ENCODE data around the gene ETHE1.
"Not testable (repeated sequence)": the region's sequence is repeated elsewhere in the genome, so short reads cannot be mapped to it uniquely, and the experiment has no call there.

Gene ETHE1

DNA sequence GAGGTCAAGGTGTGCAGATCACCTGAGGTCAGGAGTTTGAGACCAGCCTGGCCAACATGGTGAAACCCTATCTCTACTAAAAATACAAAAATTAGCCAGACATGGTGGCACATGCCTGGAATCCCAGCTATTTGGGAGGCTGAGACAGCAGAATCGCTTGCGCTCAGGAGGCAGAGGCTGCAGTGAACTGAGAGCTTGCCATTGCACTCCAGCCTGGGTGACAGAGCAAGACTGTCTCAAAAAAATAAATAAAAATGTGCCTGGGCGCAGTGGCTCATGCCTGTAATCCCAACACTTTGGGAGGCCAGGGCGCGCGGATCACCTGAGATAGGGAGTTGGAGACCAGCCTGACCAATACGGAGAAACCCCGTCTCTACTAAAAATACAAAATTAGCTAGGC is 3.3 kb downstream of the ETHE1 start:
- DNase-seq (ENCODE audit: low read depth), result not testable (repeated sequence)

DNA sequence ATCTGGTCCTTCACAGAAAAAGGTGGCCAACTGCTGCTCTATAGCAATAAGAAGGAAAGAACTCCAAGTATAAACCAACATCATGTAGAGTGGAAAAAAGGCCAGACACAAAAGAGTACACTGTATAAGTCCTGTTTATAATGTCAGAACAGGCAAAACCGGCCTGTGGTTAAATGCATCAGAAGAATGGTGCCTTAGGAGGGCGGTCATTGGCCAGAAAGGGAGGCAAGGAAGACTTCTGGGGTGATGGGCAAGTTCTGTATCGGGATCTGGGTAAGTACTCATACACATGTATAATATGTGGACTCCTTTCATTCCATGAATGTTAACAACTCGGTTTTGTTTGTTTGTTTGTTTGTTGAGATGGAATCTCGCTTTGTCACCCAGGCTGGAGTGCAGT is 4.1 kb downstream of the ETHE1 start:
- DNase-seq (ENCODE audit: low read depth), result no peak

DNA sequence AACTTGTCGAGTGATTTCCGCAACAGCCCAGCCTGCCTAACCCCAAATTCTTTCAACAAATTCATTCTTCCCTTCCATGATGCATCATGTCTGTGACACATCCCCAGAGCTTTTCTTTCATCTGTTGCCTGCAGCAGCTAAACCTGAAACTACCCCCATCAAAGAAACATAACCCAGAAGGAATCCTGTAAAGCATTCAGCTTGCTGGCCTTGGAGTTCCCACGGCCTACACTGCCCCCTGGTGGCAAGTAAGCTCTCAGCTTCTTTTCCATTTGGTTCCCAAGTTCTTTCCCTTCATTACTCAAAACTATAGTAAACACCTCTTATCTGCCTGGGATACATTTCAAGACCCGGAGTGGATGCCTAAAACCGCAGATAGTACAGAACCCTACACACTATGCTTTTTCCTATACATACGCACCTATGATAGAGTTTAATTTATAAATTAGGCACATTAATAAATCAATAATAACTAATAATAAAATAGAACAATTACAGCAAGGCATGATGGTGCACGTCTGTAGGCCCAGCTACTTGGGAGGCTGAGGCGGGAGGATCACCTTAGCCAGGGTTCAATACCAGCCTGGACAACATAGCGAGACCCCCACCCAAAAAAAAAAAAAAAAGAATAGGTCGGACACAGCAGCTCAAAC is 7.4 kb downstream of the ETHE1 start:
- DNase-seq (ENCODE audit: low read depth), result peak; percentile 87

DNA sequence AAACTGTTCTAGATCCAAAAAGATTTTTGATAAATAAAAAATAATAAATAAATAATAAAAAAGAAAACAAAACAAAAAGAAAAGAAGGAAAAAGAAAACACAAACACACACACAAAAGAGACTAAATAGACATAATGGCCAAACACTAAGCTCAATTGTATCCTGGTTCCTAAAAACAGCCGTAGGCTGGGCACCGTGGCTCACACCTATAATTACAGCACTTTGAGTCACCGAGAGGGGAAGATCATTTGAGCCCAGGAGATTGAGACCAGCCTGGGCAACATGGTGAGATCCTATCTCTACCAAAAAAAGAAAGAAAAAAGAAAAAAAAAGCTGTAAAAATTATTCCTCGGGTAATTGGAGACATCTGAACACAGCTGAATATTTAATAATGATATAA is 8.9 kb downstream of the ETHE1 start:
- DNase-seq (ENCODE audit: low read depth), result no peak

DNA sequence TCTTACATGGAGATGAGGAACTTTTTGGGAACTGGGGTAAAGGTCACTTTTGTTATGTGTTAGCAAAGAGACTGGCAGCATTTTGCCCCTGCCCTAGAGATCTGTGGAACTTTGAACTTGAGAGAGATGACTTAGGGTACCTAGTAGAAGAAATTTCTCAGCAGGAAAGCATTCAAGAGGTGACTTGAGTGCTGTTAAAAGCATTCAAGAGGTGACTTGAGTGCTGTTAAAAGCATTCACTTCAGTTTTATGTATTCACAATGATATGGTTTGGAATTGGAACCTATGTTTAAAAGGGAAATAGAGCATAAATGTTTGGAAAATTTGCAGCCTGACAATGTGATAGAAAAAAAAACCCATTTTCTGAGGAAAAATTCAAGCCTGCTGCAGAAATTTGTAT is 14.6 kb downstream of the ETHE1 start:
- DNase-seq (ENCODE audit: low read depth), result not testable (repeated sequence)

DNA sequence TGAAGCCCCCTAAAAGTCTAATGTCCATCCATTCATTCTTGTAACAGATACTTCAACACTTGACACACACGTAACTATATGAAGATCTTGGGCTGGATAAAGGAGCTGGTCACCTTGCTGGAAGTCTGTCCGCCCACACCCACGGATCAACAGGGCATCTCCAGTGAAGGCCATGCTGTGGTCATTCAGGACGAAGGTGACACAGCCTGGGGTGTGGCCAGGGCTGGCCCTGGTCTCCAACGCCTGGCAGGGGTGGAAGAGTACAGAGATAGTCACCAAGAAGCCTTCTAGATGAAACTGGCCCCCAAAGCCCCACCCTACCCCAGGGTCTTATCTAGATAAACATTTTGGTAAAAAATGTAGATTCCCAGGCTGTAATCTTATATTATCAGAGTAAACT is 15.7 kb downstream of the ETHE1 start:
- DNase-seq (ENCODE audit: low read depth), result no peak

DNA sequence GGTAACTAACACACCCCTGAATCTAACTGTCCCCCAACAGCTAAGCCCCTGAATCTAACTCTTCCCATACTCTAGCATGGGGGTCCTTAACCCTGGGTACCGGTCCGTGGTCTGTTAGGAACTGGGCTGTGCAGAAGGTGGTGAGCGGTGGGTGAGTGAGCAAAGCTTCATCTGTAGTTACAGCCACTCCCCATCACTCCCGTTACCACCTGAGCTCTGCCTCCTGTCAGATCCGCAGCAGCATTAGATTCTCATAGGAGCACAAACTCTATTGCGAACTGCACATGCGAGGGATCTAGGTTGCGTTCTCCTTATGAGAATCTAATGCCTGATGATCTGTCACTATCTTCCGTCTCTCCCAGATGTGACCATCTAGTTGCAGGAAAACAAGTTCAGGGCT is 16.3 kb downstream of the ETHE1 start:
- no peak for DNase-seq (ENCODE audit: low read depth)

DNA sequence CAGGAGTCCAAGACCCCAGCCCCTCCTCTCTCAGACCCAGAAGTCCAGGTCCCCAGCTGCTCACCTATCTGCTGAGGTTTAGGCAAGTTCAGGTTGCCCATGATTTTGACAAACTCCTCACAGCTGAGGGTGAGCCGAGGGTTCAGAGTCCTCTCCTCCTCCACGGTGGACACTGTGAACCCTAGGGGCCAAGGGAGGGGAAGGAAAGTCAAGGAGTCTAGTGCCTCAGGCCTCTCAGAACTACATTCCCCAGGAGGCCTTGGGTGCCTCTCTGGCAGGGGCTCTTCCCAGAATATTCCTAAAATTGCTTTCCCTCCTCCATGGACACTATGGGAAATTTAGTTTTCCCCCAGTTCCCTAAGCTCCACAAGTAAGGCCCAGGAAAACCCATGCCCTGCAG is 19.1 kb downstream of the ETHE1 start:
- DNase-seq (ENCODE audit: low read depth), result no peak

DNA sequence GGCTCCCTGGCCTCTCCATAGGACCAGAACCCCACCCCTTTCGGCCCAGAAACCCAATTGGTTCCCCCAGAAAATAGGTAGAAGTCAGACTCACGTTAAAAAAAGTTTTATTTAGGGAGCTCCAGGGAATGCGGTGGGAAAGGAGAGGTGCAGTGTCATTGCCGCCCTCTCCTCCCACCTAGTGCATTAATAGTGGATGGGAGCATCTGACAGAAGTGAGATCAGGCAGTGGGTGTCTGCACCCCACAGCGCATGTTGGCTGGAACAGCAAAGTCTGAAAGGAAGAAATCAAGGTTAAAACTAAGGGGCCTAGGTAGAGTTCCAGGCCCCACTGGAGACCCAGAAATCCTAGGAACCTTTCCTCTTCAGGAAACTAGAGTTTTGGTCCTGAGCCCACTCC is 20.4 kb downstream of the ETHE1 start:
- no peak for DNase-seq (ENCODE audit: low read depth)

DNA sequence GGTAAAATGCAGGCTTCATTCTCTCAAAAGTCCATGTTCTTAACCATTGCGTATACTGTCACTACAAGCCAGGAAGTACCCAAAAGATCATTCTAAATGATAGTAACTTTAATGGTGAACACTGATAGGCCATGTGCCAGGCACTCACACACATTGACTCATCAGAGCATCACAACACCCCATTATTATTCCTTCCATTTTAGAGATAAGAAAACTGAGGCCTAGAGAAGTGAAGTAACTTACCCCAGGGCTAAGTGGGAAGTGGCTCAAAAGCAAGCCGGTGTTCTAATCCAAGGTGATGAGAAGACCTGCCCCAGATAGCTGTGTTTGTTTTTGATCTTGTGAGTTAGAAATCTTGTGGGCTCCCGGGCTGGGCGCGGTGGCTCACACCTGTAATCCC is 21.1 kb downstream of the ETHE1 start:
- DNase-seq (ENCODE audit: low read depth), result no peak

DNA sequence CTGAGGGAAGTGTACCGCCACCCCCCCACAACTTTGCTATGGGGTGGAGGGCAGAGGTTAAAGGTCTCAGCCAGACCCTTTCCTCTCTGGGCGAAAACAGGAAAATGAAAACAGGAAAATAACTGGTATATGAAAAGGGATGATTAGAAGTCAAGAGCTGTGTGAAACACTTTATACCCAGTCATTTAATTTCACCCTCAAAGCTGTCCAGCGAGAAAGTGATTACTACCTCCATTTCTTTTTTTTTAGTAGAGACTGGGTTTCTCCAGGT is 21.9 kb downstream of the ETHE1 start:
- no peak for DNase-seq (ENCODE audit: low read depth)

DNA sequence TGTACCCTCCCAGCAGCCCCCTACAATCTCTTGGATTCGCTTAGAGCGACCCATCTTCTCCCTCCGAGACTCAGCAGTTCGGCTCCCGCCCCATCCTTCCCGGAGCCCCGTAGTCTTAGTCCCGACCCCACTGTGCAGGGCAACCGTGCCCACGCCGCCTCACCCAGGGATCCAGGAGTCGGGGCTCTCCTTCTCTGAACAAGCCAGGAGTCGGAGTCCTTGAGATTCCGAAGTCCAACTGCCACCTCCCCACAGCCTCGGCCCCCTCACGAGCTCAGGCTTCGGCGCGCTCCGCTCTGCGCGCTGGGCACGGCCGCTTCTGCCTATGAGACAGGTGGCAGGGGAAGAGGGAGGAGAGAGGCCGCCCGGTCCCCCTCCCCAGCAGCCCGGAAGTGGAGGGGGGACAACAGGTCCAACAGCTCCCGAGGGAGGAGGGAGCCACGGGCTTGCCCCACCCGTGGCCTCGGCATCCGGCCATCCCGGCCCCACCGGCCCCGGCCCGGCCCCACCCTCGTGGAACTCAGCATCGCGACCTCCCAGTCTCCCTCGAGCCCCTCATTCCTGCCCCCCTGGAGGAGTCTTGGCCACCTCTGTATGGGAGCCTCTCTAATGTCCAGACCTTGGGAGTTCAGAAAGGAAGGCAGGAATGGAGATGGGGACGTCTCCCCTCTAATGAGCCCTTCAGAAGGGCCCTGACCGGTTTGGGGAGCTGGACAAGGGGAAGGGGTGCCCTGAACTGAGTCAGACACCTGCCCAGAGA is 22.4 kb downstream of the ETHE1 start, which contains the start of gene PHLDB3:
Gene PHLDB3, minus strand, starts transcription at position 321 of the 760 bp plus-strand sequence. CDS start 628 bp downstream, outside the sequence.
- no peak for DNase-seq (ENCODE audit: low read depth)

DNA sequence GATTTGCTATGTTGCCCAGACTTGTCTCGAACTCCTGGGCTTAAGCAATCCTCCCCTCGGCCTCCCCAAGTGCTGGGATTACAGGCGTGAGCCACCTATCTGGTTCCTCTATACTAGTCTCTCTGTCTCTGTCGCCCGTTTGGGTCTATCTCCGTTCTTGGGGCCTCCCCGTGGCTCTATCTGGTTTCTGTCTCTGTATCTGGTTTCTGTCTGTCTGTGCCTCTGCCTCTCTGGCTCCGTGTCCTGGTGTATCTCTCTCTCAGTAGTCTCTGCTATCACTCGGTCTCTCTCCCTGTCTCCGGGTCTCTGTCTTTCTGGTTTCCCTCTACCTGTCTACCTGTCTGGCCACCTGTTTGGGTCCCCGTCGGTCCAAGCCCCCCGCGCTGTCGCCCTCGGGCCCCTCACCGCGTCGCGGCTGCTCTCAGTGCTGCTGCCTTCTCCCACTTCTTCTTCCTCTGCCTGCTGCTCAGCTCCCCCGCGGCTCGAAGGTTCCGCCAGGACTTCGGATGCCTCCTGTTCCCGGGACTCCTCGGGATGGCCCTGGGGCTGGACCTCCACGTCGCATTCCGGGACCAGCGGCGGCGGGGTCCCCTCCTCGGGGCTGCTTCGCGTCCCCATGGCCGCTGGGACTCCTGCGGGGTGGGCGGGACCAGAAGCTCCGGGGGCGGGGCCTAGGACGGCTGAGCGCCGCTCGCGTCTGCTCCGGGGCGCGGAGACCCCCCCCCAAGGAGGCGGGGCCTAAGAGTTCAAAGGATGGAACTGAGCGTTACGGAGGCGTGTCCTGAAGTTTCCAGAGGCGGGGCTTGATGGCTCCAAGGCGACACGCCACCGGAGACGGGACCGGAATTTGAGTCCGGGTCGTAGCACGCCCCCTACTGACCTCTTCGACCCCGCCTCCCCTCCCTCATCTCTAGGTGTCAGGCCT is 23.2 kb downstream of the ETHE1 start:
- DNase-seq (ENCODE audit: low read depth), result peak; percentile 77

DNA sequence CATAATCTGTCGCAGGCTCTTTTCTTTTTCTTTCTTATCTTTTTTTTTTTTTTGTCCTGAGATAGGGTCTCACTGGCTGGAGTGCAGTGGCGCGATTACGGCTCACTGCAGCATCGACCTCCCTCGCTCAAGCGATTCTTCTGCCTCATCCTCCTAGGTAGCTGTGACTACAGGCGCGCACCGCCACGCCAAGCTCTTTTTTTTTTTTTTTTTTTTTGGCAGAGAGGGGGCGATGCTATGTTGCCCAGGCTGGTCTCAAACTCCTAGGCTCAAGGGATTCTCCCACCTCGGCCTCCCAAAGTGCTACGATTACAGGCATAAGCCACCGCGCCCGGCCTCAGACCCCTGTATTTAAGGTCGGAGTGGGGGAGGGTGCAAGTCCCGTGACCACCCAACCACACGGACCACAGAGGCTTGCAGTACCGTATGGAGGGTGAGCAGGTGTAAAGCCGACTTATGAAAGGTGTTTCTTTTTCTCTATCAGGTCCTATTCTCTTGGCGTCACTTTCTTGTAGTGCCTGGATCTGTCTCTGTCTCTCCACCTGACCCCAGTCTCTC is 24.5 kb downstream of the ETHE1 start:
- no peak for DNase-seq (ENCODE audit: low read depth)

DNA sequence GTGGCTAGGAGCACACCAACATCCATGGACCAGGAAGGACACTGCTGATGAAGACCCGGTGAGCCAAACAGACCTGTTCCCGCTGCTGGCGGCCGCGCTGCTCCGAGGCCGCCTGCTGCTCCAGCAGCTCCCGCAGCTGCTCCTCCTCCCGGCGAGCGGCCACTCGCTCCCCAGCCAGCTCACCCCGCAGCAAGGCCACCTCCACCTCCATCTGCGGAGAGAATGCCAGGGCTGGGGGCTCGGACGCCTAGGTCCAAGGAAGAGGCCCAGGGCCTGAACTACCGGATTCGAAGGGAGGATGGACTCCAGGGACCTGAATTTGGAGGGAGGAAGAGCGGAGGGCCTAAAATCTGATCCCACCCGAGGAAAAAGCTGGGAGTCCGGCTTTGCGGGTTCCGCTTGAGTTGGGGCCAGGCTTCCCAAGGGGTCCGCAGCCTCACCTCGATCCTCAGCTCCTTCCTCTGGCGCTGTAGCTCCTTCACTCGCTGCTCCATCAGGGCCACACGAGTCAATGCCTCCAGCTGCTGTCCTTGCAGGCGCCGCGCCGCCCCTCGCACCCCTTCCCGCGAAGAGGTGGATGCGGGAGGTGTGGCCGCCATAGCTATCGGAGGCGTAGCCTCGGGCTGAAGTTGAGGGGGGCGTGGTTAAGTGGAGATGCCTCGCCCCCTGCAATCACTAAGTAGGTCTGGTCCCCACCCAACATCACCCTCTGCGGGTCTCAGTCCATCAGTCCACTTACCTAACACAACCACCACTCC is 25.2 kb downstream of the ETHE1 start:
- no peak for DNase-seq (ENCODE audit: low read depth)

DNA sequence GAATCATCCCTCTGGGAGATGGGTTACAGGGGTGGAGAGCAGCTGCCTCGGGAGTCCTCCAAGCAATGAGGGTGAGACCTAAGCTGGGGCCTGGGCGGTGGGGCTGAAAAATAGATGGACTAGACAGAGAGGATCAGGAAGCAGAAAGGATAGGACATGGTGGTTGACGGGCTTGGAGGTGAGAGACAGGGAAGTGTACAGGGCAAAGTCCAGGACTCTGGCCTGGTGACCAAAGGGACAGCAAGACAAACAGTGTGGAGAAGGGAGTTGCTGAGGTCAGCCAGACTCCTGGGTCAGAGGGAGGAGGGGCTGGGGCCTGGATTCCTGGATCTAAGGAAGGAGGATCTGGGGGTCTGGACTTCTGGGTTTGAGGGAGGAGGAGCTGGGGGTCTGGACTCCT is 28.0 kb downstream of the ETHE1 start:
- no peak for DNase-seq (ENCODE audit: low read depth)

DNA sequence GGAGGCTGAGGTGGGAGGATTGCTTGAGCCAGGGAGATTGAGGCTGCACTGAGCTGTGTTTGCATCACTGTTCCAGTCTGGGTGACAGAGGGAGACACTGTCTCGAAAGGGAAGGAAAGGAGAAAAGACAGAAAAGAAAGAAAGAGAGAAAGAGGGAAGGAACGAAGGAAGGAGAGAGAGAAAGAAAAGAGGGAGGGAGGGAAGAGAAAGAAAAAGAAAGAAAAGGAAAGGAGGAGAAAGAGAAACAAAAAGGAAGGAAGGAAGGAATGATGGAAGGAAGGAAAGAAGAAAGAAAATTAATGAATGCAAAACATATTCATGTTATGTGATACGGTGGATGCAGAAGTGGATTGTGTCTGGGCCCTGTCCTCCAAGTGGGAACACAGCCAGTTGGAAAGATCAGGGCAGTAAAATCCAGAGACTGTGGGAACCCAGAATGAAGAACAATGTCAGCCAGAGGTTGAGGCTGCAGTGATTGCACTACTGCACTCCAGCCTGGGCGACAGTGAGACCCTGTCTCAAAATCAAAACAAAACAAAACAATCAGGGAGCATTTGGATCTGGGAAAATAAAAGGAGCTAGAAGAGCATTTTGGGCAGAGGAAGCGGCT is 28.7 kb downstream of the ETHE1 start:
- no peak for DNase-seq (ENCODE audit: low read depth)

DNA sequence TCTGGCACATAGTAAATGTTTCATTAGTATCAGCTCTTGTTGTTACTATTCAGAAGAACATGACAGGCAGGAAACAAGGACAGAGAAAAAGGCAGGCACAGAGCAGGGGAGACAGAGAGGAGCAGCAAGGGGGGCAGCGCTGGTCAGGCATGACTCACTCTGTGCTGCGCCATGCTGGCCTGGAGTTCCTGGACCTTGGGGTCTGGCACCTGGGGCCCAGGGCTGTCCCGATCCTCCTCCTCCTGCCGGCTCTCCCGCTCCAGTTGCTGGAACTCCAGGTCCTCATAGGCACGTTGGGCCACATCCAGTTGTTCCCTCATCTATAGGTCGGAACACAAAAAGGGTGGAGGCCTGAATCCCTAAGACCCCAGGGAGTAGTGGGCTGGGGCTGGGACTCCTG is 30.0 kb downstream of the ETHE1 start:
- no peak for DNase-seq (ENCODE audit: low read depth)

DNA sequence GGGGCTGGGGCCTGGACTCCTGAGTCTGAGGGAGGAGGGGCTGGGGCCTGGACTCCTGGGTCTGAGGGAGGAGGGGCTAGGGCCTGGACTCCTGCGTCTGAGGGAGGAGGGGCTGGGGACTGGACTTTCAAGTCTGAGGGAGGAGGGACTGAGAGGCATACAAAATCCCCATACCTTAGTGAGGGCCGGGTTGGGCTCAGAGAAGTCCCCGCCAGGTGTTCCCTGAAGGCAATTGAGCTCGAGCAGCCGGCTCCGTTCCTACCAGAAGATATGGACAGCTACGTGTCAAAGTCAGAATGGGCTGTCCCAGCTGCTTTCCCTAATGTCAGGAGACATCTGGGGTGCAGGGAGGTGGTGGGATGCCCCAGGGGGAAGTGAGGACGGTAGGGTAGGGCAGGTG is 31.9 kb downstream of the ETHE1 start:
- no peak for DNase-seq (ENCODE audit: low read depth)

DNA sequence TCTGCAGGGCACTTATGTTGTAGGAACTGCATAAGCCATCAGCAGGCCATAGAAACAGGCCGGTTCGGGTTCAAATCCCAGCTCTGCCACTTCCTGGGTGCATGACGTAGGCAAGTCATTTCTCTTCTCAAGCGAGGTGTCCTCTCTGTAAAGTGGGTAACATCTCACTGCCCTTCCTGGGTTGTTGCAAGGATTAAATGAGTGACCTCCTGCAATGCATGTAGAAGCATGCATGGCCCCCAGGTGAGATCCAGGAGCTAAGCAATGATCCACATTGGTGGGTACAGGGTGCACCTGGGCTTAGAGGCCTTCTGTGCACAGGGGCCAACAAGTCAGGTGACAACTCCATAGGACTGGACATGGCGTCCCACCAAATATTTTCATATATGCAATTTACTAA is 36.2 kb downstream of the ETHE1 start:
- no peak for DNase-seq (ENCODE audit: low read depth)

DNA sequence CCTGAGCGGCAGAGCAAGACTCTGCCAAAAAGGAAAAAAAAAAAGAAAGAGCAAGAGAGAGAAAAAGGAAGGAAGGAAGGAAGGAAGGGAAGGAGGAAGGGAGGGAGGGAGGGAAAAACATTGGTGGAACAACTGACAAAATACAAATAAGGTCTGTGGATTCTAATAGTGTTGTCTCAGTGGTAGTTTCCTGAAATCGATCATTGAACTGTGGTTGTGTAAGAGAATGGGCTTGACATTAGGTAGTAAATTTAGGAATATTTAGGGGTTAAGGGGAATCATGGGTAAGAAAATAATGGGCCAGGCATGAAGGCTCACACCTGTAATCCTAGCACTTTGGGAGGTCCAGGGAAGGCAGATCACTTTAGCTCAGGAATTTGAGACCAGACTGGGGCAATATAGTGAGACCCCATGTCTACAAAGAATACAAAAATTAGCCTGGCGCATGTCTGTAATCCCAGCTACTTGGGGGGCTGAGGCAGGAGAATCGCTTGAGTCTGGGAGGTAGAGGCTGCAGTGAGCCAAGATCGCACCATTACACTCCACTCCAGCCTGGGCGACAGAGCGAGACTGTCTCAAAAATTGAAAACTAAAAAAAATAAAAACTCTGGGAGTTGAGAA is 36.9 kb downstream of the ETHE1 start:
- DNase-seq (ENCODE audit: low read depth), result no peak
